HepG2 (cell line): ENCODE measurements around the gene IQCN. TPM values are rescaled to one million over a fixed set of nuclear protein-coding genes. Genes with fewer than 3 reads are reported as not detected.

ENCODE experiments used
- AGO1 ChIP-seq: fragments of 200-400 bp; formaldehyde crosslinking; IDR thresholded peaks from 2 replicates; pipeline ENCODE4 v1.6.1; 2017; ENCODE audit warnings: mild to moderate bottlenecking, low read depth, low read length, moderate library complexity; ENCODE audit not compliant: poor library complexity, severe bottlenecking
- EP300 ChIP-seq, 3 experiments: sonication (generic) in 1 of 3; formaldehyde crosslinking in 1 of 3; IDR thresholded peaks; 2 replicates each; pipeline versions ENCODE4 v1.5.1 to v1.6.1; 2011 to 2020; ENCODE audit warnings: low read depth in 2 of 3, low read length in 2 of 3, borderline replicate concordance in 1 of 3, improper control_type of control experiment in 1 of 3, mild to moderate bottlenecking in 1 of 3, missing genetic modification reagents in 1 of 3, moderate library complexity in 1 of 3
- FOXJ3 ChIP-seq: sonication (generic); formaldehyde crosslinking; IDR thresholded peaks from 2 replicates; pipeline ENCODE4 v1.4.0; 2020; ENCODE audit warnings: missing genetic modification reagents, mild to moderate bottlenecking, borderline replicate concordance
- FOXK2 ChIP-seq: fragments of 450-650 bp; IDR thresholded peaks from 2 replicates; pipeline ENCODE4 v1.6.1; 2016
- LBX2 ChIP-seq: sonication (generic); formaldehyde crosslinking; IDR thresholded peaks from 2 replicates; pipeline ENCODE4 v1.5.0; 2020; ENCODE audit warnings: missing genetic modification reagents, mild to moderate bottlenecking, borderline replicate concordance
- NFRKB ChIP-seq: fragments of 450-650 bp; IDR thresholded peaks from 2 replicates; pipeline ENCODE4 v1.6.1; 2017
- POLR2A ChIP-seq, 2 experiments: IDR thresholded peaks; 2 replicates each; pipeline ENCODE4 v1.6.1; 2011; ENCODE audit warnings: low read depth in 2 of 2, low read length in 2 of 2, mild to moderate bottlenecking in 1 of 2, moderate library complexity in 1 of 2; ENCODE audit not compliant: insufficient read depth in 1 of 2
- TCF7L2 ChIP-seq: IDR thresholded peaks from 2 replicates; pipeline ENCODE4 v1.6.1; 2011; ENCODE audit warnings: mild to moderate bottlenecking, low read depth, low read length, moderate library complexity
- THAP7 ChIP-seq: sonication (generic); formaldehyde crosslinking; IDR thresholded peaks from 2 replicates; pipeline ENCODE4 v1.8.1; 2023; ENCODE audit warnings: mild to moderate bottlenecking, missing genetic modification reagents
- THYN1 ChIP-seq: sonication (generic); formaldehyde crosslinking; IDR thresholded peaks from 2 replicates; pipeline ENCODE4 v1.8.1; 2023; ENCODE audit warnings: low read depth, mild to moderate bottlenecking, moderate library complexity, missing genetic modification reagents, borderline replicate concordance
- TOE1 ChIP-seq: sonication (generic); formaldehyde crosslinking; IDR thresholded peaks from 2 replicates; pipeline ENCODE4 v1.4.0; 2020; ENCODE audit warnings: mild to moderate bottlenecking, missing genetic modification reagents
- TRIM24 ChIP-seq: sonication (generic); formaldehyde crosslinking; IDR thresholded peaks from 2 replicates; pipeline ENCODE4 v1.8.0; 2022; ENCODE audit warnings: mild to moderate bottlenecking, missing genetic modification reagents
- U2AF2 ChIP-seq: fragments of 200-400 bp; formaldehyde crosslinking; IDR thresholded peaks from 2 replicates; pipeline ENCODE4 v1.6.1; 2017; ENCODE audit warnings: low read depth, mild to moderate bottlenecking, low read length
- ZBED4 ChIP-seq: sonication (generic); formaldehyde crosslinking; IDR thresholded peaks from 2 replicates; pipeline ENCODE4 v1.4.0; 2020; ENCODE audit warnings: missing genetic modification reagents, borderline replicate concordance
- ZBTB43 ChIP-seq: sonication (generic); formaldehyde crosslinking; conservative IDR thresholded peaks from 2 replicates; pipeline ENCODE4 v1.4.0; 2020; ENCODE audit warnings: missing genetic modification reagents
- ZNF232 ChIP-seq: sonication (generic); formaldehyde crosslinking; IDR thresholded peaks from 2 replicates; pipeline ENCODE4 v1.4.0; 2020; ENCODE audit warnings: missing genetic modification reagents, borderline replicate concordance
- ZNF569 ChIP-seq: sonication (generic); formaldehyde crosslinking; IDR thresholded peaks from 2 replicates; pipeline ENCODE4 v1.5.0; 2020; ENCODE audit warnings: mild to moderate bottlenecking, missing genetic modification reagents, moderate library complexity, borderline replicate concordance
- ZNF580 ChIP-seq: IDR thresholded peaks from 2 replicates; pipeline ENCODE4 v1.6.1; 2016; ENCODE audit warnings: low read depth, borderline replicate concordance
- ZNF652 ChIP-seq: IDR thresholded peaks from 2 replicates; pipeline ENCODE4 v1.6.1; 2016; ENCODE audit warnings: low read depth, borderline replicate concordance
- ZNF766 ChIP-seq: sonication (generic); formaldehyde crosslinking; IDR thresholded peaks from 2 replicates; pipeline ENCODE4 v1.5.0; 2020; ENCODE audit warnings: missing genetic modification reagents, borderline replicate concordance
- ZNF781 ChIP-seq: sonication (generic); formaldehyde crosslinking; IDR thresholded peaks from 2 replicates; pipeline ENCODE4 v1.5.1; 2020; ENCODE audit warnings: borderline replicate concordance, mild to moderate bottlenecking, missing genetic modification reagents; ENCODE audit errors: not compliant biosample characterization
- ZNF850 ChIP-seq: sonication (generic); formaldehyde crosslinking; conservative IDR thresholded peaks from 2 replicates; pipeline ENCODE4 v1.9.0; 2021; ENCODE audit warnings: mild to moderate bottlenecking, missing genetic modification reagents
- ZNF879 ChIP-seq: sonication (generic); formaldehyde crosslinking; IDR thresholded peaks from 2 replicates; pipeline ENCODE4 v1.8.1; 2023; ENCODE audit warnings: missing genetic modification reagents
- polyA plus RNA-seq, 8 experiments: library from polyadenylated mRNA; depleted of rRNA in 3 of 8; stranded (reverse) in 7 of 8; unstranded in 1 of 8; fragments of >200 nt; fragmentation: Illumina TruSeq in 4 of 8; extraction: Trizol in 4 of 8; gene quantifications; 2 replicates each; pipeline versions ENCODE4 v1.2.1 to v1.2.3, GENCODE V29; 2011 to 2016; ENCODE audit warnings: low read depth in 4 of 8, missing spikeins in 1 of 8, mixed read lengths in 1 of 8; ENCODE audit not compliant: insufficient read depth in 1 of 8
- total RNA-seq, 5 experiments: library from RNA; depleted of rRNA; stranded (reverse); fragments of >200 nt; fragmentation: Illumina TruSeq; extraction: Trizol; gene quantifications; 2 replicates each; pipeline ENCODE4 v1.2.3, GENCODE V29; 2016; ENCODE audit warnings: low read depth in 1 of 5

The IQCN gene
- total and polyA plus RNA-seq, 2 of the 13 experiments (the other 11 are each of a cell fraction or from before 2014, with no cell fraction given): 0.04 to 0.18 TPM

GRCh38 chr19:18317961-18318800 lies 43.9 kb upstream of the IQCN start (continued):
- TF ChIP-seq LBX2 (CRISPR knock-in tag): no peak
- no peak for TF ChIP-seq NFRKB
- TF ChIP-seq ZBED4 (CRISPR knock-in tag): no peak; the same call in 1 of the 2 replicates
- no peak for TF ChIP-seq TOE1 (CRISPR knock-in tag)
- TF ChIP-seq ZNF781: no peak
- TF ChIP-seq THAP7 (CRISPR knock-in tag): 0 out of 2 replicates have a peak, but pooled peaks have one; percentile 3
- TF ChIP-seq ZNF232: no peak
- TF ChIP-seq ZNF652 (CRISPR knock-in tag): no peak
- TF ChIP-seq FOXK2: no peak
- TF ChIP-seq ZNF850 (CRISPR knock-in tag): no peak
- TF ChIP-seq THYN1: no peak
- no peak for TF ChIP-seq EP300 (IDR thresholded peaks at IDR 0.05; ENCODE audit: low read depth in 2 of 2, low read length in 2 of 2)
- TF ChIP-seq EP300 (CRISPR knock-in tag; IDR thresholded peaks at IDR 0.05; ENCODE audit: borderline replicate concordance): peak; percentile 24; the same call in 1 of the 2 replicates
- TF ChIP-seq ZNF766 (CRISPR knock-in tag): no peak
- TF ChIP-seq FOXJ3 (CRISPR knock-in tag): no peak
- TF ChIP-seq ZNF879 (CRISPR knock-in tag): no peak
- peak in 1 of 2 experiments; percentile 54; a peak in 2 of 4 replicates for TF ChIP-seq POLR2A (IDR thresholded peaks at IDR 0.05; ENCODE audit: insufficient read depth in 1 of 2, low read depth in 2 of 2, low read length in 2 of 2)
- no peak for TF ChIP-seq ZNF569 (CRISPR knock-in tag)
- TF ChIP-seq ZBTB43 (CRISPR knock-in tag): no peak
- TF ChIP-seq AGO1: no peak
- TF ChIP-seq TCF7L2: no peak
- no peak for TF ChIP-seq TRIM24 (CRISPR knock-in tag)
- TF ChIP-seq U2AF2: no peak
- TF ChIP-seq ZNF580 (CRISPR knock-in tag): peak; percentile 43; the same call in 1 of the 2 replicates
